ENCODE results near the gene TBCD.

The TBCD gene

GRCh38 chr17:82745524-82745923, 6.3 kb upstream of the TBCD start:
- TF ChIP-seq Cebpa-rat (IDR thresholded peaks at IDR 0.05) = no peak
- H3K4me2 ChIP-seq = no peak overlapping the region
- H3K36me3 ChIP-seq = peaks cover 50% of the 10 kb centered on the region
- H3K9ac ChIP-seq = no peak overlapping the region
- no peak overlapping the region for H3K4me3 ChIP-seq
- H4K20me1 ChIP-seq = no peaks in the 10 kb centered on the region
- H3K27me3 ChIP-seq = no peaks in the 10 kb centered on the region
- H3K4me1 ChIP-seq = no peaks in the 10 kb centered on the region
- no peak overlapping the region for H3K27ac ChIP-seq
- H3K9me3 ChIP-seq = peaks cover 87% of the 10 kb centered on the region

- no peak overlapping the region for H3K4me2 ChIP-seq
- H3K4me1 ChIP-seq = peaks cover 13% of the 10 kb centered on the region
- no peak for TF ChIP-seq Cebpa-rat (IDR thresholded peaks at IDR 0.05)
- no peak overlapping the region for H3K4me3 ChIP-seq
- H3K27ac ChIP-seq = no peak overlapping the region
- peaks cover 22% of the 10 kb centered on the region for H3K36me3 ChIP-seq
- no peaks in the 10 kb centered on the region for H3K27me3 ChIP-seq
- H3K9ac ChIP-seq = no peak overlapping the region
- H4K20me1 ChIP-seq = peaks cover 18% of the 10 kb centered on the region
- H3K9me3 ChIP-seq = peaks cover 56% of the 10 kb centered on the region
Observed at GRCh38 chr17:82748756-82749155, 3.1 kb upstream of the TBCD start.

- no peak overlapping the region for H3K4me2 ChIP-seq
- H4K20me1 ChIP-seq = peaks cover 32% of the 10 kb centered on the region
- no peak overlapping the region for H3K4me3 ChIP-seq
- H3K4me1 ChIP-seq = peaks cover 23% of the 10 kb centered on the region
- H3K27me3 ChIP-seq = no peaks in the 10 kb centered on the region
- no peak for TF ChIP-seq Cebpa-rat (IDR thresholded peaks at IDR 0.05)
- H3K27ac ChIP-seq = no peak overlapping the region
- no peak overlapping the region for H3K9ac ChIP-seq
- peaks cover 20% of the 10 kb centered on the region for H3K36me3 ChIP-seq
- peaks cover 48% of the 10 kb centered on the region for H3K9me3 ChIP-seq
Observed at GRCh38 chr17:82750241-82750908, 1.5 kb upstream of the TBCD start.

- Histone ChIP-seq H3K27ac (peak overlapping the region; percentile 82), H3K36me3 (peaks cover 28% of the 10 kb centered on the region), H3K4me1 (peaks cover 23% of the 10 kb centered on the region), H3K4me3 (peak overlapping the region; percentile 73), H3K9me3 (peaks cover 40% of the 10 kb centered on the region), H4K20me1 (peaks cover 39% of the 10 kb centered on the region), H3K9ac (peak overlapping the region; percentile 71; the same call in 1 of the 2 replicates), H3K27me3 (no peaks in the 10 kb centered on the region), H3K4me2 (peak overlapping the region; percentile 83)
- no peak for TF ChIP-seq Cebpa-rat (IDR thresholded peaks at IDR 0.05)
Observed at GRCh38 chr17:82751171-82751570, 694 bp upstream of the TBCD start.

GRCh38 chr17:82752371-82753200, 721 bp downstream of the TBCD start:
- Histone ChIP-seq H3K36me3 (peaks cover 42% of the 10 kb centered on the region), H3K9ac (peak overlapping the region; percentile 91), H3K4me3 (peak overlapping the region; percentile 99), H4K20me1 (peaks cover 48% of the 10 kb centered on the region), H3K4me1 (peaks cover 23% of the 10 kb centered on the region), H3K4me2 (peak overlapping the region; percentile 99), H3K27me3 (no peaks in the 10 kb centered on the region), H3K27ac (peak overlapping the region; percentile 84), H3K9me3 (peaks cover 26% of the 10 kb centered on the region)
- no peak for TF ChIP-seq Cebpa-rat (IDR thresholded peaks at IDR 0.05)

- Histone ChIP-seq H3K9ac (peak overlapping the region; percentile 91), H3K4me1 (peaks cover 23% of the 10 kb centered on the region), H3K4me2 (peak overlapping the region; percentile 99), H3K36me3 (peaks cover 47% of the 10 kb centered on the region), H4K20me1 (peaks cover 51% of the 10 kb centered on the region), H3K27ac (no peak overlapping the region), H3K9me3 (peaks cover 24% of the 10 kb centered on the region), H3K27me3 (no peaks in the 10 kb centered on the region), H3K4me3 (peak overlapping the region; percentile 99)
- TF ChIP-seq Cebpa-rat (IDR thresholded peaks at IDR 0.05) = no peak
Observed at GRCh38 chr17:82753201-82753464, 1.3 kb downstream of the TBCD start.

- Histone ChIP-seq H3K36me3 (peaks cover 47% of the 10 kb centered on the region), H3K27me3 (no peaks in the 10 kb centered on the region), H3K4me2 (no peak overlapping the region), H3K9ac (no peak overlapping the region; the same call in 1 of the 2 replicates), H3K4me1 (peaks cover 23% of the 10 kb centered on the region), H3K27ac (no peak overlapping the region), H4K20me1 (peaks cover 51% of the 10 kb centered on the region), H3K9me3 (peaks cover 10% of the 10 kb centered on the region), H3K4me3 (no peak overlapping the region)
- no peak for TF ChIP-seq Cebpa-rat (IDR thresholded peaks at IDR 0.05)
Observed at GRCh38 chr17:82754297-82755208, 2.7 kb downstream of the TBCD start.

- Histone ChIP-seq H3K36me3 (peaks cover 47% of the 10 kb centered on the region), H4K20me1 (peaks cover 51% of the 10 kb centered on the region), H3K4me3 (no peak overlapping the region), H3K27me3 (no peaks in the 10 kb centered on the region), H3K27ac (no peak overlapping the region), H3K9me3 (no peaks in the 10 kb centered on the region), H3K9ac (no peak overlapping the region), H3K4me2 (no peak overlapping the region), H3K4me1 (peaks cover 23% of the 10 kb centered on the region)
- TF ChIP-seq Cebpa-rat (IDR thresholded peaks at IDR 0.05) = no peak
Observed at GRCh38 chr17:82756166-82756565, 4.3 kb downstream of the TBCD start.

GRCh38 chr17:82765371-82765770, 13.5 kb downstream of the TBCD start:
- Histone ChIP-seq H3K27me3 (no peaks in the 10 kb centered on the region), H3K4me3 (no peak overlapping the region), H3K4me1 (peaks cover 17% of the 10 kb centered on the region), H3K36me3 (peaks cover 88% of the 10 kb centered on the region), H4K20me1 (peaks cover 11% of the 10 kb centered on the region; the same call in 1 of the 2 replicates), H3K27ac (no peak overlapping the region), H3K9me3 (no peaks in the 10 kb centered on the region), H3K9ac (no peak overlapping the region), H3K4me2 (no peak overlapping the region)
- TF ChIP-seq Cebpa-rat (IDR thresholded peaks at IDR 0.05) = no peak
